SH-SY5Y (cell line): ENCODE data around the gene DSCAM.

Source experiments
- GATA2 ChIP-seq: IDR thresholded peaks from 2 replicates; pipeline ENCODE4 v1.6.1; 2011; ENCODE audit warnings: mild to moderate bottlenecking, low read depth, low read length
- GATA3 ChIP-seq: IDR thresholded peaks from 2 replicates; pipeline ENCODE4 v1.6.1; 2011; ENCODE audit warnings: low read depth, mild to moderate bottlenecking, low read length, moderate library complexity

GRCh38 chr21:40141621-40142020 is 705.3 kb downstream of the DSCAM start:
- no peak for TF ChIP-seq GATA3
- TF ChIP-seq GATA2 = no peak
